ENCODE data around the gene PSTPIP1. TPM values are rescaled to one million over a fixed set of nuclear protein-coding genes. Genes with fewer than 3 reads are reported as not detected.

Gene PSTPIP1
- total and polyA plus RNA-seq, 2 experiments from 2014 or later: not detected

- H3K9me3 ChIP-seq (ENCODE audit: low read depth): no peaks in the 10 kb centered on the region
- no peaks in the 10 kb centered on the region for H3K36me3 ChIP-seq (replicated peaks; ENCODE audit: insufficient read depth, low read depth)
- WGBS (ENCODE audit: low lambda C conversion rate, missing lambda C conversion rate): 87% methylated on average over 9 of the region's 9 CpGs
- no peaks in the 10 kb centered on the region for H3K4me1 ChIP-seq (ENCODE audit: insufficient read depth)
- no peaks in the 10 kb centered on the region for H3K9me2 ChIP-seq (replicated peaks; ENCODE audit: insufficient read depth)
- no peak overlapping the region for H3K27ac ChIP-seq
- H3K79me2 ChIP-seq: no peaks in the 10 kb centered on the region
- no peak for DNase-seq (ENCODE audit: low spot score)
- H4K20me1 ChIP-seq (ENCODE audit: insufficient read depth, poor library complexity, severe bottlenecking): no peaks in the 10 kb centered on the region
- H3K4me2 ChIP-seq: no peak overlapping the region
- TF ChIP-seq EZH2phosphoT487 (IDR thresholded peaks at IDR 0.05; ENCODE audit: low read depth, severe bottlenecking, unreplicated experiment) (no peak), CTCF (IDR thresholded peaks at IDR 0.05; ENCODE audit: poor library complexity) (no peak), EZH2 (IDR thresholded peaks at IDR 0.05; ENCODE audit: borderline replicate concordance) (no peak)
- H3K27me3 ChIP-seq: no peaks in the 10 kb centered on the region
- no peak overlapping the region for H2AFZ ChIP-seq
- no peak overlapping the region for H3K4me3 ChIP-seq
Measured at GRCh38 chr15:76982356-76982755, 12.6 kb upstream of the PSTPIP1 start.

- Histone ChIP-seq H3K27me3 (no peaks in the 10 kb centered on the region), H2AFZ (no peak overlapping the region), H3K79me2 (no peaks in the 10 kb centered on the region), H3K4me3 (no peak overlapping the region), H4K20me1 (ENCODE audit: insufficient read depth, poor library complexity, severe bottlenecking) (no peaks in the 10 kb centered on the region), H3K27ac (no peak overlapping the region), H3K36me3 (replicated peaks; ENCODE audit: insufficient read depth, low read depth) (no peaks in the 10 kb centered on the region), H3K9me2 (replicated peaks; ENCODE audit: insufficient read depth) (no peaks in the 10 kb centered on the region), H3K4me1 (ENCODE audit: insufficient read depth) (no peaks in the 10 kb centered on the region), H3K9me3 (ENCODE audit: low read depth) (no peaks in the 10 kb centered on the region), H3K4me2 (no peak overlapping the region)
- DNase-seq (ENCODE audit: low spot score): no peak
- 82% methylated on average over 6 of the region's 6 CpGs for WGBS (ENCODE audit: low lambda C conversion rate, missing lambda C conversion rate)
- TF ChIP-seq CTCF (IDR thresholded peaks at IDR 0.05; ENCODE audit: poor library complexity) (no peak), EZH2phosphoT487 (IDR thresholded peaks at IDR 0.05; ENCODE audit: low read depth, severe bottlenecking, unreplicated experiment) (no peak)
Measured at GRCh38 chr15:76982756-76983155, 12.2 kb upstream of the PSTPIP1 start.

- TF ChIP-seq EZH2 (IDR thresholded peaks at IDR 0.05; ENCODE audit: borderline replicate concordance): no peak
- no peak for TF ChIP-seq EZH2phosphoT487 (IDR thresholded peaks at IDR 0.05; ENCODE audit: low read depth, severe bottlenecking, unreplicated experiment)
- TF ChIP-seq CTCF (IDR thresholded peaks at IDR 0.05; ENCODE audit: poor library complexity): no peak
- 89% methylated on average over 4 of the region's 4 CpGs for WGBS (ENCODE audit: low lambda C conversion rate, missing lambda C conversion rate)
- Histone ChIP-seq H2AFZ (no peak overlapping the region), H3K4me1 (ENCODE audit: insufficient read depth) (no peaks in the 10 kb centered on the region), H3K4me3 (no peak overlapping the region), H3K9me2 (replicated peaks; ENCODE audit: insufficient read depth) (no peaks in the 10 kb centered on the region), H3K79me2 (no peaks in the 10 kb centered on the region), H3K4me2 (no peak overlapping the region), H3K36me3 (replicated peaks; ENCODE audit: insufficient read depth, low read depth) (no peaks in the 10 kb centered on the region), H4K20me1 (ENCODE audit: insufficient read depth, poor library complexity, severe bottlenecking) (no peaks in the 10 kb centered on the region), H3K27ac (no peak overlapping the region), H3K9me3 (ENCODE audit: low read depth) (no peaks in the 10 kb centered on the region), H3K27me3 (no peaks in the 10 kb centered on the region)
- DNase-seq (ENCODE audit: low spot score): no peak
Measured at GRCh38 chr15:76983590-76984375, 11.1 kb upstream of the PSTPIP1 start.
